ENCODE results near the gene FAM131C.

DNA sequence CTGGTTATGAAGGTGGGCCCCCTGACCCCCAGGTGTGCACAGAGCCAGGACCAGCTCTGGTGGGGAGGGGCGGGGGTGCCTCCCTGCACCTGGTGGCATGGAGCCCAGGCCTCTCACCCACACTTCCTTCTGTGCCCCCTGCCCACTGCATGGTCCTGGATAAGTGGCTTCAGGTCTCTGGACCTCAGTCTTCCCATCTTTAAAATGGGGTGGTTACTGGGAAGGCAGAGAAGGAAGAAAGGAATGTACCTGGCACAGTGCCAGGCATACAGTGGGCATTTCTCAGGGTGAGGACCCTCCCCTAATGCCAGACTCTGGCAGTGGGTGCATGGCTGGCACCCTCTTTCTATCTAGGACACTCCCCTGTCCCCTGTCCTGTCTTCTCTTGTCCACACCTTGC, 44.2 kb downstream of the FAM131C start:
- TF ChIP-seq, protein P1, sequence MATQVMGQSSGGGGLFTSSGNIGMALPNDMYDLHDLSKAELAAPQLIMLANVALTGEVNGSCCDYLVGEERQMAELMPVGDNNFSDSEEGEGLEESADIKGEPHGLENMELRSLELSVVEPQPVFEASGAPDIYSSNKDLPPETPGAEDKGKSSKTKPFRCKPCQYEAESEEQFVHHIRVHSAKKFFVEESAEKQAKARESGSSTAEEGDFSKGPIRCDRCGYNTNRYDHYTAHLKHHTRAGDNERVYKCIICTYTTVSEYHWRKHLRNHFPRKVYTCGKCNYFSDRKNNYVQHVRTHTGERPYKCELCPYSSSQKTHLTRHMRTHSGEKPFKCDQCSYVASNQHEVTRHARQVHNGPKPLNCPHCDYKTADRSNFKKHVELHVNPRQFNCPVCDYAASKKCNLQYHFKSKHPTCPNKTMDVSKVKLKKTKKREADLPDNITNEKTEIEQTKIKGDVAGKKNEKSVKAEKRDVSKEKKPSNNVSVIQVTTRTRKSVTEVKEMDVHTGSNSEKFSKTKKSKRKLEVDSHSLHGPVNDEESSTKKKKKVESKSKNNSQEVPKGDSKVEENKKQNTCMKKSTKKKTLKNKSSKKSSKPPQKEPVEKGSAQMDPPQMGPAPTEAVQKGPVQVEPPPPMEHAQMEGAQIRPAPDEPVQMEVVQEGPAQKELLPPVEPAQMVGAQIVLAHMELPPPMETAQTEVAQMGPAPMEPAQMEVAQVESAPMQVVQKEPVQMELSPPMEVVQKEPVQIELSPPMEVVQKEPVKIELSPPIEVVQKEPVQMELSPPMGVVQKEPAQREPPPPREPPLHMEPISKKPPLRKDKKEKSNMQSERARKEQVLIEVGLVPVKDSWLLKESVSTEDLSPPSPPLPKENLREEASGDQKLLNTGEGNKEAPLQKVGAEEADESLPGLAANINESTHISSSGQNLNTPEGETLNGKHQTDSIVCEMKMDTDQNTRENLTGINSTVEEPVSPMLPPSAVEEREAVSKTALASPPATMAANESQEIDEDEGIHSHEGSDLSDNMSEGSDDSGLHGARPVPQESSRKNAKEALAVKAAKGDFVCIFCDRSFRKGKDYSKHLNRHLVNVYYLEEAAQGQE (IDR thresholded peaks at IDR 0.05; ENCODE audit: insufficient read depth in 1 of 2, low read depth in 2 of 2, low read length in 2 of 2) = no peak
- no peak for TF ChIP-seq TAF1 (IDR thresholded peaks at IDR 0.05; ENCODE audit: borderline replicate concordance, insufficient read depth, low read length)
- no peak for TF ChIP-seq POLR2AphosphoS5 (IDR thresholded peaks at IDR 0.05; ENCODE audit: low read depth, low read length)
- TF ChIP-seq SIN3A (IDR thresholded peaks at IDR 0.05; ENCODE audit: borderline replicate concordance, insufficient read depth, low read length) = no peak
